Omental fat pad (tissue), 4 donors: Measurements from ENCODE around the gene GNRHR. TPM values are rescaled to one million over a fixed set of nuclear protein-coding genes. Genes with fewer than 3 reads are reported as not detected.

Experiments used
- ATAC-seq: fragments of 150-250 bp; one replicate; pipeline ENCODE4 v1.9.1; 2016; ENCODE audit warnings: mild to moderate bottlenecking, moderate library complexity; ENCODE audit not compliant: low FRiP score
- DNase-seq: peaks from one replicate; pipeline ENCODE4 v3.0.0-alpha.2; 2019; ENCODE audit warnings: low spot score
- small RNA-seq: library from RNA; depleted of rRNA; stranded (forward); fragments of <200 nt; gene quantifications from one replicate; pipeline ENCODE3, GENCODE V24; 2016
- total RNA-seq, 4 donors: library from RNA; depleted of rRNA; stranded (reverse); fragments of >200 nt; gene quantifications; one replicate each; pipeline ENCODE4 v1.1.0, GENCODE V29; 2016
- TF ChIP-seq, protein P1 (sequence below), 3 donors: fragments of 450-650 bp; IDR thresholded peaks; one replicate each; pipeline ENCODE4 v1.5.1; 2016 to 2017; ENCODE audit warnings: antibody characterized with exemption in 3 of 3, mild to moderate bottlenecking in 3 of 3, moderate library complexity in 2 of 3

GNRHR gene
- total RNA-seq, 4 donors from 2014 or later: not detected

DNA sequence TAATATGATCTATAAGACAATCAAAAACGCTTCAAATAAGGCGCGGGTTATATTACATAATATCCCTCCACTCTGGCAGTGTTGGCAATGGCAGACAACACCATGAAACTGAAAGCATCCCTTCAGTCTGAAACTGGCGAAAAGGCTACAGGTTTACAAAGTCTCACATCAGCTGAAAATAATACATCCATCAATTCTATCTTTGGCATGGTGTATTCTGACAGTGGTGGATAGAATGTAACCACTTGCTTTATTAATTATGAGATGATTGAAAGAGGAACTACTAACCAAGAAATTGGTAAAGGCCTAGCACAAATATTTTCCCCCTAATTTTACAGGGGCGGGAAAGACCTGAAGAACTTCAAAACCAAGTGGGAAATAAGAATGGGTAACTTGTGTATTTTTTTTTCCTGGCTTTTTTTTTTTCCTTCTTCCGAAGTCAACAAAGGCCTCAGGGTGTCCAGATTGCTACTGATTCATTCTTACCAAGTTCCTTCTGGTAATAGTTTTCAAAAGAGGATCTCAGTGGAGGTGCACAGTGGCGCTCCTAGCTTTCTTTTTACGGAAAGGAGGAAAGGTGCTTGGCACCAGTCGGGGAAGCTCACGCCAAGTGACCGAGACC is 54.0 kb downstream of the GNRHR start:
- DNase-seq: no peak

DNA sequence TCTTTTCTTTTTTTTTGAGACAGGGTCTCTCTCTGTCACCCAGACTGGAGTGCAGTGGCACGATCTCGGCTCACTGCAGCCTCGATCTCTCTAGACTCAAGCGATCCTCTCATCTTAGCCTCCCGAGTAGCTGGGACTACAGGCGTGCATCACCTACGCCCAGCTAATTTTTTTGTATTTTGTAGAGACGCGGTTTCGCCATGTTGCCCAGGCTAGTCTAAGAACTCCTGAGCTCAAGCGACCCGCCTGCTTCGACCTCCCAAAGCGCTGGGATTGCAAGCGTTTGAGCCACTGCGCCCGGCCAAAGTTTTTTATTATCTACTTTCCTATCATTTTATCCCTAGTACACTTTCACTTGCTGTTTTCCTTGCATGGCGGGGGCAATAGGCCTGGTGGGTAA is 54.6 kb downstream of the GNRHR start:
- ATAC-seq: no peak
- TF ChIP-seq, protein P1, sequence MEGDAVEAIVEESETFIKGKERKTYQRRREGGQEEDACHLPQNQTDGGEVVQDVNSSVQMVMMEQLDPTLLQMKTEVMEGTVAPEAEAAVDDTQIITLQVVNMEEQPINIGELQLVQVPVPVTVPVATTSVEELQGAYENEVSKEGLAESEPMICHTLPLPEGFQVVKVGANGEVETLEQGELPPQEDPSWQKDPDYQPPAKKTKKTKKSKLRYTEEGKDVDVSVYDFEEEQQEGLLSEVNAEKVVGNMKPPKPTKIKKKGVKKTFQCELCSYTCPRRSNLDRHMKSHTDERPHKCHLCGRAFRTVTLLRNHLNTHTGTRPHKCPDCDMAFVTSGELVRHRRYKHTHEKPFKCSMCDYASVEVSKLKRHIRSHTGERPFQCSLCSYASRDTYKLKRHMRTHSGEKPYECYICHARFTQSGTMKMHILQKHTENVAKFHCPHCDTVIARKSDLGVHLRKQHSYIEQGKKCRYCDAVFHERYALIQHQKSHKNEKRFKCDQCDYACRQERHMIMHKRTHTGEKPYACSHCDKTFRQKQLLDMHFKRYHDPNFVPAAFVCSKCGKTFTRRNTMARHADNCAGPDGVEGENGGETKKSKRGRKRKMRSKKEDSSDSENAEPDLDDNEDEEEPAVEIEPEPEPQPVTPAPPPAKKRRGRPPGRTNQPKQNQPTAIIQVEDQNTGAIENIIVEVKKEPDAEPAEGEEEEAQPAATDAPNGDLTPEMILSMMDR (IDR thresholded peaks at IDR 0.05): no peak
- DNase-seq: no peak

More for the DNA sequence above, 54.0 kb downstream of the GNRHR start:
- no peak for ATAC-seq
- TF ChIP-seq, protein P1 (IDR thresholded peaks at IDR 0.05): no peak

DNA sequence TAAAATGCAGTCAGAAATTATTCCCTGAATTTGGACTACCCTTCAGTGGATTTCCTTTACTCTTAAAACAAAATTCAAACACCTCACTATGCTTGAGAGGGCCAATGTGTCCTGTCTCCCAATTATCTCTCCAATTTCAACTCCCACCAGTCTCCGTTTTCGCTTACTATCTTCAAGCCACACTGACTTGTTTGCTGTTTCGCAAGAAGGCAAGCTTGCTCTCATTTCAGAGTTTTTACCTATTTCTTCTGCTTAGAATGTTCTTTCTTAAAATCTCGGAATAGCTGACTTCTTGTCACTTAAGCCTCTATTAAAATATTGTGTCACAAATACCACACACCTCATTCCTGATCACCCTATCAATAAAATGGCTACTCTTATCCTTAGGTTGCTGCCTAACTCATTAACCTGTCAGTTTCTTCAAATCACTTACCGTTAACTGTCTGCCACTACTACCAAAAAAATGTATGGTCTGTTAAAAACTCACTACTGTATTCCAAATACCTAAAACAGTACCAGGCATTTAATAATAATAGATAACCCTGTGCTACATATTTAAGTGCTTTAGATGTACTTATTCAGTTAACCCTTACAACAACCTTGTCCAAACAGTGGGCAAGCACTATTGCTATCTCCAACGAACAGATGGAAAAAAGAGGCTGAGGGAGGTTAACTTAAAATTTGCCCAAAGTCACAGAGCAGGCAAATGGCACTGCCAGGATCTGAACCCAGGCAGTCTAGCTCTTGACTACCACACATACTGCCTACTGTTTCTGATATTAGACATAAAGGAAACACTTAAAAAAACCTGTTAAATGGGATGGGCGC is 56.1 kb downstream of the GNRHR start:
- no peak for ATAC-seq
- TF ChIP-seq, protein P1 (IDR thresholded peaks at IDR 0.05): no peak
- DNase-seq: no peak

DNA sequence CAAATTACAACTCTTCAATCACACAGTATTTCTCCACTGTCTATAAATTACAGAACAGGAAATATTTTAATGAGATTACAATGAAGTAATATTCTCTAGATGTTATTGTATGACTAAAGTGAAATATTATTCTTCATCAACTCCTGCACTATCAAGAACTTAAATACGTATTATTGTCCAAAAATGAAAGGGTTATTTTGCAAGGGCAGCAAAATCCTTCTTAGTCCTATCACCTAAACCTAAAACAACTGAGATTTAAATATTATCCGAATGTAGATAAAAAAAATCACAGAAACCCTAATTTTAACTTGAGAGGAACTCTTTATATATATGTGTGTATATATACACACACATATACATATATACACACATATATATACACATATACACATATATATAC is 58.1 kb downstream of the GNRHR start:
- DNase-seq (no peak), ATAC-seq (no peak)
- TF ChIP-seq, protein P1 (IDR thresholded peaks at IDR 0.05): no peak

DNA sequence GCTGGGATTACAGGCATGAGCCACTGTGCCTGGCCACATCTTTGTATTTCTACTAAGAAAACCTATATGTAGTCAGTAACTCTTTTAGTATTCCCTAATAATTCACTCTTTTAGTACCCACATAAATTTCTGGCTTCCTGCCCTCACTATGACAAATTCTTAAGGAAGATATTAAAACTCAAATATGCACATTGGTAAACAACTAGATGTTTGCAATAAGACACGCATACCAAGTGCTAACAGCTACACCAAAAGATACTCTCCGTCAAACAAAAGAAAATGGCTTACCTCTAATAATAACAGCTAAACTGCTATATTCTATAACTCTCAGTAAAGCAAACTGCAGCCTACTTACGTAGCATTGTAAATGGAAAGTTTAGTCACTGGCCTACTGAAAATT is 59.5 kb downstream of the GNRHR start:
- ATAC-seq (no peak), DNase-seq (no peak)
- TF ChIP-seq, protein P1 (IDR thresholded peaks at IDR 0.05): no peak

DNA sequence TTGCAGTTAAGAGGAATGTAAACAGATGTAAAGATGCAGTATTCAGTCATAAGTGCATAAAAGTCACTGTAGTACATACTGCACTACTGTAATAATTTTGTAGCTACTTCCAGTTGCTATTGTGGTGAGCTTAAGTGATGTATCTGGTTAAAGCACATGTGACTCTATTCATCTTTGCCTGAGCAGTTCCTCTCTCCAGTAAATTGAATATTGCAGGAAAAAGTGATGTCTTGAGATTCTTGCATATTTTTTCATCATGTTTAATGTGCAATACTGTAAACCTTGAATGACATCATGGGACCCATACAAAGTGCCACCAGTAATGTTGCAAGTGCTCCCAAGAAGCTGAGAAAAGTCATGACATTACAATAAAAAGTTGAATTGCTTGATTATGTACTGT is 62.9 kb downstream of the GNRHR start:
- TF ChIP-seq, protein P1 (IDR thresholded peaks at IDR 0.05): no peak
- DNase-seq (no peak), ATAC-seq (no peak)

Small RNA genes lying within 50 kb of the gene (small RNA-seq; reads per million reads assigned to genes)
- gene RF00091: not detected

Other genes with a start within 250 kb of the GNRHR start
- gene CENPC, start 208.9 kb downstream of the GNRHR start, total RNA-seq: 10 to 100 TPM; 18.4 to 40.2 (median 20.5) TPM
- gene STAP1, start 195.7 kb downstream of the GNRHR start, total RNA-seq: under 1 TPM in 1 of 4 donors, not detected in 3; 0.56 TPM
- gene UBA6, start 53.2 kb downstream of the GNRHR start, total RNA-seq: 10 to 100 TPM; 49.2 to 82.6 (median 77.5) TPM
- not detected for gene TMPRSS11D, start 129.6 kb upstream of the GNRHR start, total RNA-seq
- gene TMPRSS11A, start 209.1 kb upstream of the GNRHR start, total RNA-seq: not detected